Measurements from ENCODE around the gene SLC47A1.

DNA sequence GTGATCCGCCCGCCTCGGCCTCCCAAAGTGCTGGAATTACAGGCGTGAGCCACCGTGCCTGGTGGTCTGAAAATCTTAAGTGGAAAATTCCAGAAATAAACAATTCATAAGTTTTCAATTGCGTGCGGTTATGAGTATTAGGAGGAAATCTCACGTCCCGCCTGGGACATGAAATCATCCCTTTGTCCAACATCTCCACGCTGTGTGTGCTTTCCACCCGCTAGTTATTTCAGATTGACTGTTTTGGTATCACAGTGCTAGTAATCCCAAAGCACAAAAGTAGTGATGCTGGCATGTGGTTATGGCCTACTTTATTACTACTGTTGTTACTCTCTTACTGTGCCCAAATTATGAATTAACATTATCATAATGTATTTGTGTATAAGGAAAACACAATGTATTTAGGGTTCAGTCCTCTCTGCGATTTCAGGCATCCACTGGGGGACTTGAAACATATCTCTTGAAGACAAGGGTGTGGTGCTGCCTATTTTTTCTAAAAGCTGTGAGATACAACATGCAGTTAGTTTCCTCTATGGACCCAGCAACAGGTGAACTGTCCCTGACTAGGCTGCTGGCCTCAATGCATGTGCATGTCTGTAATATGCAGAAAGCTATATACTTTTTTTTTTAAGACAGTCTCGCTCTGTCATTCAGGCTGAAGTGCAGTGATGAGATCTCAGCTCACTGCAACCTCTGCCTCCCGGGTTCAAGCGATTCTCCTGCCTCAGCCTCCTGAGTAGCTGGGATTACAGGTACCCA lies 32.3 kb downstream of the SLC47A1 start:
- TF ChIP-seq YY1 (IDR thresholded peaks at IDR 0.05; ENCODE audit: low read depth, low read length) = no peak
- no peak for TF ChIP-seq DPF2 (IDR thresholded peaks at IDR 0.05)
- TF ChIP-seq, protein P1, sequence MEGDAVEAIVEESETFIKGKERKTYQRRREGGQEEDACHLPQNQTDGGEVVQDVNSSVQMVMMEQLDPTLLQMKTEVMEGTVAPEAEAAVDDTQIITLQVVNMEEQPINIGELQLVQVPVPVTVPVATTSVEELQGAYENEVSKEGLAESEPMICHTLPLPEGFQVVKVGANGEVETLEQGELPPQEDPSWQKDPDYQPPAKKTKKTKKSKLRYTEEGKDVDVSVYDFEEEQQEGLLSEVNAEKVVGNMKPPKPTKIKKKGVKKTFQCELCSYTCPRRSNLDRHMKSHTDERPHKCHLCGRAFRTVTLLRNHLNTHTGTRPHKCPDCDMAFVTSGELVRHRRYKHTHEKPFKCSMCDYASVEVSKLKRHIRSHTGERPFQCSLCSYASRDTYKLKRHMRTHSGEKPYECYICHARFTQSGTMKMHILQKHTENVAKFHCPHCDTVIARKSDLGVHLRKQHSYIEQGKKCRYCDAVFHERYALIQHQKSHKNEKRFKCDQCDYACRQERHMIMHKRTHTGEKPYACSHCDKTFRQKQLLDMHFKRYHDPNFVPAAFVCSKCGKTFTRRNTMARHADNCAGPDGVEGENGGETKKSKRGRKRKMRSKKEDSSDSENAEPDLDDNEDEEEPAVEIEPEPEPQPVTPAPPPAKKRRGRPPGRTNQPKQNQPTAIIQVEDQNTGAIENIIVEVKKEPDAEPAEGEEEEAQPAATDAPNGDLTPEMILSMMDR (IDR thresholded peaks at IDR 0.05 in 2 of 3, conservative IDR thresholded peaks at IDR 0.05 in 1 of 3; ENCODE audit: control insufficient read depth in 2 of 3, extremely low read depth in 1 of 3, insufficient read depth in 1 of 3, low read depth in 3 of 3, low read length in 3 of 3) = no peak
- TF ChIP-seq ZNF217 (IDR thresholded peaks at IDR 0.05) = no peak

Measured in GM12878 (cell line).